ENCODE measurements around the gene RNF187. TPM values are rescaled to one million over a fixed set of nuclear protein-coding genes. Genes with fewer than 3 reads are reported as not detected.

RNF187 gene
- 26.9 TPM for total RNA-seq

DNA sequence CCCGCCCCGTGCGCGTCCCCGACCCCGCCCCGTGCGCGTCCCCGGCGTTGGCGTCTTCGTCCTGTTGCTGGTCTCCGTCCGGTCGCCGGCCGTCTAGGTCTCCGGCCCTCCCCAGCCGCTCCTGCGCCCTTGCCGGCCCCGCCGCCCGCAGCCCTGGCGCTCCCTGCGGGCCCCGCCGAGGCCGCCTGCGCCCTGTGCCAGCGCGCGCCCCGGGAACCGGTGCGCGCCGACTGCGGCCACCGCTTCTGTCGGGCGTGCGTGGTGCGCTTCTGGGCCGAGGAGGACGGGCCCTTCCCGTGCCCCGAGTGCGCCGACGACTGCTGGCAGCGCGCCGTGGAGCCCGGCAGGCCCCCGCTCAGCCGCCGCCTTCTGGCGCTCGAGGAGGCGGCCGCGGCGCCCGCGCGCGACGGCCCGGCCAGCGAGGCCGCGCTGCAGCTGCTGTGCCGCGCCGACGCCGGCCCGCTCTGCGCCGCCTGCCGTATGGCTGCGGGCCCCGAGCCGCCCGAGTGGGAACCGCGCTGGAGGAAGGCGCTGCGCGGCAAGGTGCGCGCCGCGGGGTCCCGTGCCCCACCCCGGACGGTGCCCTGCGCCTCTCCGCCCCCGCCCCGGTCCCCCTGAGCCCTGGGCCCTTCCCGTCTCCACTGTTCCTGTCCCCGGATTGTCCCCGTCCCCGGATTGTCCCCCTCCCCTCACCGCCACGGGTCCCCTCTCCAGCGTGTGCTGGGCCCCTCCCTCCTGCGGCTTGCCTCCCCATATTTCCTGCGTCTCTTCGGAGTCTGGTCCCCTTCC lies at the start of gene RNF187:
Gene RNF187, plus strand, starts transcription at position 47 of the 789 bp plus-strand sequence.
- peak; percentile 52 to 63 (median 58) for DNase-seq (ENCODE audit: low read depth in 2 of 3, low spot score in 2 of 3)

DNA sequence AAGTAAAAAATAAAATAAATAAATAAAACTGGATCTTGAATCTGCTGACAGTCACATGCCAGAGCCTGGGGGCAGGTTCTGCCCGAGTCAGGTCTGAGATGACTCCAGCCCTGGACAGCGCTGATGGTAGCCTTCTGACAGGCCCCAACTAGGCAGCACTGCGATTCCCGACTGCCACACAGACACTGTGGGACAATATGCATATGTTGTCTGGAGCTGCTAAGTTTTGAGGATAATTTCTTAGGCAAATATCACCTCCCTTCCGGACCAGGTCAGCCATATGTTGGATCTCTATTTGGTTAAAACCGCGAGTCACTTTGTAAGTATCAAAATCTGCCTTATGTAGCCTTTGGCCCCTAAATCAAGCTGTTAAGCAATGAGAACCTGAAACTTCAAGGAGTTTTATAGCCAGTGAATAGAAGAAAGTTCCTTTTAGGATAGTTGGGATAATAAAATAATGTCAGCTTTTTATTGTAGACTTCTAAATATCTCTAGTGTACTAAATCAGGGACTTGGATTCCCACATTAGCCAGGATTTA lies 49.7 kb upstream of the RNF187 start:
- no peak for DNase-seq (ENCODE audit: low read depth in 2 of 3, low spot score in 2 of 3)

DNA sequence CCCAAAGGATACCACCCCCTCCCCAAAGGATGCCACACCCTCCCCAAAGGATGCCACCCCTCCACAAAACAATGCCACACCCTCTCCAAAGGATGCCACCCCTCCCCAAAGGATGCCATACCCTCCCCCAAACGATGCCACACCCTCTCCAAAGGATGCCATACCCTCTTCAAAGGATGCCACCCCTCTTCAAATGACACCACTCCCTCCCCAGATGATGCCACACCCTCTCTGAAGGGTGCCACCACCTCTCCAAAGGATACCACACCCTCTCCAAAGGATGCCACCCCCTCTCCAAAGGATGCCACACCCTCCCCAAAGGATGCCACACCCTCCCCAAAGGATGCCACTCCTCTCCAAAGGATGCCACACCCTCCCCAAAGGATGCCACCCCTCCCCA lies 48.9 kb upstream of the RNF187 start:
- DNase-seq (ENCODE audit: low read depth in 2 of 3, low spot score in 2 of 3) = no peak

DNA sequence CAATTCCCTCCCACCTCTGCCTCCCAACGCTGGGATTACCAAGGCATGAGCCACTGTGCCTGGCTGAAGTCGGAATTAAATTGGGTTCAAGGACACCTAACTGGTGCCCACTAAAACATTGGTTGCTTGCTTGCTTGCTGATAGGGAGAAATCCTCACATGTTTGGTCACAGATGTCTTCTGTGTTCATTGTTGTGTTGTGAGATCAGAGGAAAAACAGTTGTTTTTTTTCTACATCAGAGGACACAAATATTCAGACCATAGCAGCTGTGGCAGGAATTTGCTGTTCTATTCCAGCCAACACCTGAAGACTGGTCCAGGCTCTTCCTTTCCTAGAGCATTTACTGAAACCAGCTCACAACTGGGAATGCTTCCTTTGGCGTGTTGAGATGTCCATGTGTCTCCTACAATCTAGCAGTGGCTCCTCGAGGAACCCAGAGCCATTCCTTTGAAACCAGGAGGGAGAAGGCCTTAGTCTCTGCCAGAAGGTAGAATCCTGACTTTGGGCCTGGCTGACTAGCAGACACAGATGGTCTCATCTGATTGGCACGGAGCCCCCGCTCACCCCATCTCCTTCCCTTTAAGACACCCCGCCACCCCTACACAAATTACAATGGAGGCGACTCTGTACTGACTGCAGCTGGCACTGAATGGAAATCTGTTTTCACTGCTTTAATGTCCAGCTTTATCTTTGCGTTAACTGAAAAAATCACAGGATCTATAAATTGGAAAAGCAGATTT lies 46.3 kb upstream of the RNF187 start:
- no peak for DNase-seq (ENCODE audit: low read depth in 2 of 3, low spot score in 2 of 3)

DNA sequence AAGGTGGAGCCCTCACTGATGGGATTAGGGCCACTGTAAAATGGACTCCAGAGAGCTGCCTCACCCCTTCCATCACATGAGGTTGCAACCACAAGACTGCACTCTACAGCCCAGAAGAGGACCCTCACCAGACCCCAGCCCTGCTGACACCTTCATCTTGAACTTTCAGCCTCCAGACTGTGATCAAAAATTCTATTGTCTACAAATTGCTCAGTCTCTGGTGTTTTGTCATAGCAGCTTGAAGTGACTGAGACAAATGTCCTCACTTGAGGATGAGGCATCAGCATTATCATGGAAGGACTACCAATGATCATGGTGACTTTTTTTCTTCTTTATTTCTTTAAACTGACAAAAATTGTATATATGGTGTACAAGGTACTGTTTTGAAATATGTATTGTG lies 43.8 kb upstream of the RNF187 start:
- no peak for DNase-seq (ENCODE audit: low read depth in 2 of 3, low spot score in 2 of 3)

DNA sequence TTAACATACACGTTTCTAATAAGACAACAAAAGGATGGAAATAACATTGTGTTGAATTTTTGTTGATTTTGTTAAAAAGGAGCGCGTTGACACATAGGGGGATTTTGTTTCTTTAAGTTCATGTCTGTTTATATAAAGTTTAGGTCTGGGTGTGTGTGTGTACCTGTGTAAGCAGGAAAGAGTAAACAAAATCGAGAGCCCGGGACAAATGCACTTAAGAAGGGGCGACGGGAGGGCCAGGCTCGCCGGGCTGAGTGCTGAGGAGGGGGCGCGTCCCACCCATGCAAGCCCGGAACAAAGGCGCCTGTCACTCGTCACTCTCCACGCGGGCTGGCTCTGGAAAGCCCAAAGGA lies 41.7 kb upstream of the RNF187 start:
- no peak for DNase-seq (ENCODE audit: low read depth in 2 of 3, low spot score in 2 of 3)

DNA sequence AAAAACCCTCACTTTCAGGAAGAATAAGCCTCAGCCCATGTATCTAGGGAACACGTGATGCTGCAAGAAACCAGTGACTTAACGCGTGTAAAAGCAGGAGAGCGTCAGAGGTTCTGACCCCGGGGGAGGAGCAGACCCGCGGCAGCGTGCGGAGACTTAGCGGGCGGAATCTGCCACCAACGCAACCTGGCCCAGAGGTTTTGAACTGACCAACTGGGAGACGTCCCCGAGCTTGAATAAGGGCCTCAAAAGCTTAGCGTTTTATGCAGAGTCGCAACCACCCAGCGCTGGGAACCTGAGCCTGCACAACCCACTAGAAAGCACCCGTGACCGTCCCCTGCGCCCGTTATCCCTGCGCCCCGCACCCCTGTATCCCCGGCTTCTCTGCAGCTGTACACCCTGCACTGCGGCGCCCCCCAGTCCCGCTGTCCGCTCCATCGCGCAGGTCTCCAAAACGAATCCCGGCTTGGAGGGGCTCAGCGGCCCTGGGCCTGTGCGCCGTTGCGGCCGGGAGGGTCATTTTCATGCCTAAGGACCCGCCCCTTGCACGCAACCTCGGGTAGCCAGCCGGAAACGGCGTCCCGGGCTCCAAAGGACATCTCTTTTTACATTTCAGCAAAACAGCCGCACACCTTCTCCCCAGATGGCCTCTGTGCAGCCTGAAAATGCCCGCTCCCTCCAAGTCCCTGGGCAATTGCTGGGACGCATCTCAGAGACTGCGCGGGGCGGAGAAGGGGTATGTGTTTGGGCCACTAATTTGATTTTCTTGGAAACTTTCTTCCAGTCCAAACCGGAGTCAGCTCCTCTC lies 41.1 kb upstream of the RNF187 start:
- DNase-seq (ENCODE audit: low read depth in 2 of 3, low spot score in 2 of 3) = peak in 2 of 3 donors; percentile 30 to 44

DNA sequence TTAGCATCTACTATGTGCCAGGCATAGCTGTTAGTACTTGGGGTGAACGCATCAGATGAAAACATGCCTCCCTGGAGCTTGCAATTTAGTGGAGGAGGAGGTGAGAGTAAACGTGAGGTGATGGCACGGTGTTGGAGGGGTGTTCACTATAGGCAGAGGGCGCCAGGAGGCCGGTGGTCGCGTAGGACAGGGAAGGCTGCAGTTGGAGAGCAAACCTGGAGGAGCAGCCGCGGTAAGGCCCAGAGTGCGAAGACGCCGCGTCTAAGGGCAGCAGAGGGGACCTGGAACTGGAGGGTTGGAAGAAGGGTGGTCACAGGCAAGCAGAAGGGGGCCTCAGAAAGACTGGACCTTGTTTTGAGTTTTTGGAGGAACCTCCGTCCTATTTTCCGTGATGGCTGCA lies 40.3 kb upstream of the RNF187 start:
- no peak for DNase-seq (ENCODE audit: low read depth in 2 of 3, low spot score in 2 of 3)

DNA sequence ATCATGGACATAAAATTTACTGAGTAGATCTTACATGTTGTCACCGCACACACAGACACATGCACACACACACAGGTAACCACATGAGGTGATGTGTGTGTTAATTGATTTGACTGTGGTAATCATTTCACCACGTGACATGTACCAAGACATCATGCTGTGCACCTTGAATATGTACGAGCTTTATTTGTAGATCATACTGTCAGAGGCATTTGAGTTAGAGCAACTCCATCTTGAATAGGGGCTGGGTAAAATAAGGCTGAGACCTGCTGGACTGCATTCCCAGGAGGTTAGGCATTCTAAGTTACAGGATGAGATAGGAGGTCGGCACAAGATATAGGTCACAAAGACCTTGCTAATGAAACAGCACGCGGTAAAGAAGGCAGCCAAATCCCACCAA lies 38.8 kb upstream of the RNF187 start:
- DNase-seq (ENCODE audit: low read depth in 2 of 3, low spot score in 2 of 3) = no peak

DNA sequence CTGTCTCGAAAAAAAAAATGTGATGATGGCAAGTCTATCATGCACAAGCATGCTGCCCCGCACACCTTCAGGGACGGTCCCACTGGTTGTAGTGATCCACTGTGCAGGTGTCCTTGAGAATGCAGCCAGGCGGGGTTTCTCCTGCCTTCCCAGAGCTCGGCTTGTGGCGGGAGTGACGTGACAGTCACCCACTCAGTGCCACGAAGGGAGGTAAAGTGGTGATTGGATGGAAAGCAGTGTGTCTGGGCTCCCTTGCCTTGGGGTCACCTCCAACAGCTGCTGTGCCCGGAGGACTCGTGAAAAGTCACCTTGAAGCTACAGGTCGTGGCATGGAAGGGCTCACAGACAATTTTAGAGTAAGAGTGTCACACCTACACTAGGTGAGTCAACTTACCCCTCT lies 37.0 kb upstream of the RNF187 start:
- DNase-seq (ENCODE audit: low read depth in 2 of 3, low spot score in 2 of 3) = no peak

DNA sequence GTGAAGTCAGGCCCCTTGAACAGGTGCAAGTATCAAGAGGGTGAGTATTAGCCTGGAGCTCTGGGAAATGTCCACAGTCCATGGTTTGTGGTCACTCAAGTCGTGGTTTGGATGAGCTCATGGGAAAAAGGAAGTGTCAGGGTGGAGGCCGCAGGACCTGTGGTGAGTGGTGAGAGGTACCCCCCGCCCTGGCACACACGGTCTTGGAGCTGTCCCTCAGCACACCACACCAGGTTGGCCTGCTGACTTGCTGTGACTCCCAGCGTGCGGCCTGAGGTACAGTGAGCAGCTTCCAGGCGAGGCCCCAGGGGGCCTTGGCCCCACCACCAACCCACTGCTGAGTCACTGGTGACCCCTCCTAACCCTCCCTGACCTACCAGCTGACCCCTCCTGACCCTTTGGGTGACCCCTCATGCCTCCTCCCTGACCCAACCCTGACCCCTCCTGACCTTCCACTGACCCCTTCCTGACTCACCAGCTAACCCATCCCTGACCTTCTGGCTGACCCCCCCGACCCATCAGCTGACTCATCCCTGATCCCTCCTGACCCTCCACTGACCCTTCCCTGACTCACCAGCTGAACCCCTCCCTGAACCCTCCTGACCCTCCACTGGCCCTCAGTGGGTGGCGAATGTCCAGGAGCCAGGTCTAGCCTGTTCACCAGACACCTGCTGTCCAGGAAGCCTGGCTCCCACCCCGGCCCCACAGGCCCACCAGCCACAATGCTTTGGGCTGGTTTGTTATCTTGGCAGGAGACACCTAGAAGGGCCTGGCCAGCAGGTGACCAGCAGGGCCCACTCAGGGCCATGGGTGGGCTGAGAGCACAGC lies 34.8 kb upstream of the RNF187 start:
- no peak for DNase-seq (ENCODE audit: low read depth in 2 of 3, low spot score in 2 of 3)

DNA sequence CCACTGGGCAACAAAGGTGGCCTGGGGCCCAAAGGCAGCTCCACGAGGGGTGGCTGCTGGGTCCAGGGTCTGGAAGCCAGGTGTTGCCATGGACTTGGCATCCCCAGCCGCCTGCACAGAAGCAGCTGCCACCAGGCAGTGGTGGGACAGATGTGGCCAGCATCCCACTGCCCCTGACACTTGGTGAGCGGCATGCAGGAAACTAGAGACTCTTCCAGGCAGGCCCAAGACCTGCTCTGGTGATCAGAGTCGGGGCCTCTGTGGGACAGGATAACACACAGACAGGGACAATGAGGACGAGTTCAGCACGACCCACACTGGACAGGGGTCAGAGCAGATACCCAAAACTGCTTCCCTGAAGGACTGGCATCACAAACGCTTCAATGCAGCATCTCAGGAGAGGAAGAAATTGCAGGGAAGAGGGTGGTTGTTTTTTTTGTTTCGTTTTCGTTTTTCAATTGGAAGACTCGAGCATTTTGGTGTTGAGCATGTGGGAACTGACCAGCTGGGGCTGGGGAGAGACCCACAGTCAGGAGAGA lies 34.1 kb upstream of the RNF187 start:
- no peak for DNase-seq (ENCODE audit: low read depth in 2 of 3, low spot score in 2 of 3)

DNA sequence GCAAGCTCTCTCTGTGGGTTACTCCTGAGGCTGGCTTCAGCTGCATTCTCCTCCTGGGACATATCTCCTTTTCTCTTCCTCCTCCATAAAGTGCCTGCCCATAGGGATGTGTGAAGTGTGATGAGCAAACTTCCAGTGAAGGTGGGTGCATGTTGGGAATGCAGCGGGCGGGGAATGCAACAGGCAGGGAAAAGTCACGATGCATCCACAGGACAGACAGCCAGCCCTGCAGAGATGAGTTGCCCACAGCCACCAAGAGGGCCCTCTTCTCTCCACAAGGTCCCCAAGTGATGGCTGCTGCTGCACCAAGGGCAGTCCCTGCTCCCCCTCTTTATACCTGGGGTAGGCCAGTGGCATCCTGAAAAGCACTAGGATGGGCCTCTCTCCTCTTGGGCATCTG lies 33.6 kb upstream of the RNF187 start:
- DNase-seq (ENCODE audit: low read depth in 2 of 3, low spot score in 2 of 3) = no peak

DNA sequence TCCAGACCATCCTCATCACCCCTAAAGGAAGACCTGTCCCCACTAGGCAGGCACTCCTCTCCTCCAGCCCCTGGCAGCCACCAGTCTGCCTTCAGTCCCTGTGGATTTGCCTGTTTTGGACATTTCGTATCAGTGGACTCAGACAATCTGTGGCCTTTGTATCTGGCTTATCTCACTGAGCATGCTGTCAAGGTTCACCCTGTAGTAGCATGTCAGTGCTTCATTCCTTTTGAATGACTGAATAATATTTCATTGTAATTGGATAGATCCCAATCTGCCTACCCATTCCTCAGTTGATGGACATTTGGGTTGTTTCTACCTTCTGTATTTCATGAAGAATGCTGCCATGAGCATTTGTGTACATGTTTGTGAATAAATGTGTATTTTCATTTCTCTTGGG lies 32.9 kb upstream of the RNF187 start:
- DNase-seq (ENCODE audit: low read depth in 2 of 3, low spot score in 2 of 3) = no peak

DNA sequence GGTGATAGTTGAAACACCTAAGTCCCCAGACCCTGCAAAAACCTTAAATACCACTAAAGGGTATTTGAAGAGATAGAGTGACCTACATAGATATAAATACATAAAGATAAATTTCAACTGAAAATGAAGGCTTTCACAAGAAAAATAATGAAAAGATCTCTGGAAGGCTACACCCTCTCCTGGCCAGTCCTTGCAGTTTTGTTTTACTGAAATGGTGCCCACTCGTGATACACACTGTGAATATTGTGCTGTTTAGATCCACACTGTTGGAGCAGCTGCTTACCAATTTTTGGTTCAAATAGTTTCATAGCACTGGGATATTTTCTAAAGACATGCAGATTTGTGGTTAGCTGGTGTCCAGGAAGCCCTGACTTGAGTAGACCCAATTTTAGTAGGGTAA lies 31.5 kb upstream of the RNF187 start:
- DNase-seq (ENCODE audit: low read depth in 2 of 3, low spot score in 2 of 3) = peak in 1 of 3 donors; percentile 32

DNA sequence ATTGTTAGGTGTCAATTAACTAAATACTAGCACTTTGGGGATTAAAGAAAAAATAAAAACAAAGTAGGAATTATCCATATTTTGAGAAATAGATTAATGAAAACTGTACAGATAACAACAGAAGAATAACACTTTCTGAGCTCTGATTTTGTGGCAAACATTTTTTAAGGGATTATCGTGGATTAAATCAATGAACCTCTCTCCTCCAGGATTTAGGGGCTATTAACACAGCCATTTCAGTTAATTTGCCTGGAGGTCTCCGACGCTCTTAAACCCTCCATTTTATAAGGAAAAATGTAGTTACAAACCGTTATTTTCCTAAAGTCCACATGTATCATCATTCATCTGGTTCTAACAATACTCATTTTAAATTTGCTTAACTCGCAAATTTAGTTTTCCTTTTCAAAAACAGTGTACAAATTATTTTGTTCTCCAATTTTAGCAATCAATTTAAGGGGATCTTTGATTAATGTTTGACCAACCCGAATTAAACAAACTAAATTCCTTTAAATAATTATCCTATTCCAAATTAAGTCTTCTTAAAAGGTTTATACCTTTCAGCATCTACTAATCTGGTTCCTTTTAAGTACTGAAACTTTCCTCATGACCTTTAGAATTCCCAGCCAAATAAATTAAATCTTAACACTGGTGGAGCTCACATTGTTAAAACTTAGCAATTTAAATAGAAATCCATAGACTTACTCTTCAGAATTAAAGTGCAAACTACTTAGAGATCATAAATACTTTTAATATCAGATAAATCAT lies 30.7 kb upstream of the RNF187 start:
- no peak for DNase-seq (ENCODE audit: low read depth in 2 of 3, low spot score in 2 of 3)

DNA sequence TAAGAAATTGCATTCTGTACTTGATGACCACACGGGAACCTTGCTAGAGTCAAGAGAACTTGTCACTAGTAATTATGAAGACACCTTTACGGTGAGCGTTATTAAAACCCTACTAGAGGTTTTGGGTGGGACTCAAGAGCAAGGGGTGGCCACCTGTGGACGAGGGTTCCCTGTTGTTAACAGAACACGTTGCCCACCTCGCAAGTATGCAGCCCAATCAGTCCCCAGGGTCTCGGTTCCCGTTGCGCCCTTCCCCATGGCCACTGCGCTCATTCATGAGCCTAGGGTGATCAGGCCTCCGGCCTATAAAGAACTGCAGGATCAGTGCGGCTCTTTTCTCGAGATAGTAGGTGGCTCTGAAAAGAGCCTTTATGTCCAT lies 30.2 kb upstream of the RNF187 start:
- no peak for DNase-seq (ENCODE audit: low read depth in 2 of 3, low spot score in 2 of 3)

DNA sequence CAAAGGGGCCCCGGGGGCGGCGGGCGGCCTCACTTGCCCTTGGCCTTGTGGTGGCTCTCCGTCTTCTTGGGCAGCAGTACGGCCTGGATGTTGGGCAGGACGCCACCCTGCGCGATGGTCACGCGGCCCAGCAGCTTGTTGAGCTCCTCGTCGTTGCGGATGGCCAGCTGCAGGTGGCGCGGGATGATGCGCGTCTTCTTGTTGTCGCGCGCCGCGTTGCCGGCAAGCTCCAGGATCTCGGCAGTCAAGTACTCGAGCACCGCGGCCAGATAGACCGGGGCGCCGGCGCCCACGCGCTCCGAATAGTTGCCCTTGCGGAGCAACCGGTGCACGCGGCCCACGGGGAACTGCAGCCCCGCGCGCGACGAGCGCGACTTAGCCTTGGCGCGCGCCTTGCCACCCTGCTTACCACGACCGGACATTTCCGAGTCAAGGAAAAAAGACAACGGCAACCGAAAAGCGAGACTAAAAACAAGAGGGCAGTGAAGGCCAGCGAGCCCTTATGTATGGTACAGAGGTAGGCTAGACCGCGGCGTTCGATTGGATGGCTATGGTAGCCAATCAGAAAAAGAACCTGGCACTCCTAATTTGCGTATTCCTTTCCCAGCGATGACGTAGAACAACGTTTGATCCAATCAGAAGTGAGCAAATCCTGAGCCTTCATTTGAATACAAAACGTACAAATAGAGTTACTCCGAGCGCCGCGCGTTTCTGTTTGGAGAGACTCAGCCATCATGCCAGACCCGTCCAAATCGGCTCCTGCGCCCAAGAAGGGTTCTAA lies 29.6 kb upstream of the RNF187 start:
- peak; percentile 76 to 99 (median 97) for DNase-seq (ENCODE audit: low read depth in 2 of 3, low spot score in 2 of 3)
